Measurements from ENCODE around the gene SIK2.

GRCh38 chr11:111765320-111765983 lies 163.2 kb downstream of the SIK2 start:
- peak; percentile 52; the same call in 1 of the 2 replicates for TF ChIP-seq EGR1 (IDR thresholded peaks at IDR 0.05; ENCODE audit: low read depth)
- TF ChIP-seq, protein P1, sequence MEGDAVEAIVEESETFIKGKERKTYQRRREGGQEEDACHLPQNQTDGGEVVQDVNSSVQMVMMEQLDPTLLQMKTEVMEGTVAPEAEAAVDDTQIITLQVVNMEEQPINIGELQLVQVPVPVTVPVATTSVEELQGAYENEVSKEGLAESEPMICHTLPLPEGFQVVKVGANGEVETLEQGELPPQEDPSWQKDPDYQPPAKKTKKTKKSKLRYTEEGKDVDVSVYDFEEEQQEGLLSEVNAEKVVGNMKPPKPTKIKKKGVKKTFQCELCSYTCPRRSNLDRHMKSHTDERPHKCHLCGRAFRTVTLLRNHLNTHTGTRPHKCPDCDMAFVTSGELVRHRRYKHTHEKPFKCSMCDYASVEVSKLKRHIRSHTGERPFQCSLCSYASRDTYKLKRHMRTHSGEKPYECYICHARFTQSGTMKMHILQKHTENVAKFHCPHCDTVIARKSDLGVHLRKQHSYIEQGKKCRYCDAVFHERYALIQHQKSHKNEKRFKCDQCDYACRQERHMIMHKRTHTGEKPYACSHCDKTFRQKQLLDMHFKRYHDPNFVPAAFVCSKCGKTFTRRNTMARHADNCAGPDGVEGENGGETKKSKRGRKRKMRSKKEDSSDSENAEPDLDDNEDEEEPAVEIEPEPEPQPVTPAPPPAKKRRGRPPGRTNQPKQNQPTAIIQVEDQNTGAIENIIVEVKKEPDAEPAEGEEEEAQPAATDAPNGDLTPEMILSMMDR (IDR thresholded peaks at IDR 0.05 in 2 of 3, conservative IDR thresholded peaks at IDR 0.05 in 1 of 3; ENCODE audit: borderline replicate concordance in 1 of 3, insufficient read depth in 1 of 3, low read depth in 2 of 3, low read length in 2 of 3), result no peak
- no peak for TF ChIP-seq POLR2AphosphoS5 (IDR thresholded peaks at IDR 0.05; ENCODE audit: low read depth, low read length)
- TF ChIP-seq POLR2A (IDR thresholded peaks at IDR 0.05; ENCODE audit: borderline replicate concordance, extremely low read depth, insufficient read depth, insufficient read length), result no peak
- TF ChIP-seq, protein P2, sequence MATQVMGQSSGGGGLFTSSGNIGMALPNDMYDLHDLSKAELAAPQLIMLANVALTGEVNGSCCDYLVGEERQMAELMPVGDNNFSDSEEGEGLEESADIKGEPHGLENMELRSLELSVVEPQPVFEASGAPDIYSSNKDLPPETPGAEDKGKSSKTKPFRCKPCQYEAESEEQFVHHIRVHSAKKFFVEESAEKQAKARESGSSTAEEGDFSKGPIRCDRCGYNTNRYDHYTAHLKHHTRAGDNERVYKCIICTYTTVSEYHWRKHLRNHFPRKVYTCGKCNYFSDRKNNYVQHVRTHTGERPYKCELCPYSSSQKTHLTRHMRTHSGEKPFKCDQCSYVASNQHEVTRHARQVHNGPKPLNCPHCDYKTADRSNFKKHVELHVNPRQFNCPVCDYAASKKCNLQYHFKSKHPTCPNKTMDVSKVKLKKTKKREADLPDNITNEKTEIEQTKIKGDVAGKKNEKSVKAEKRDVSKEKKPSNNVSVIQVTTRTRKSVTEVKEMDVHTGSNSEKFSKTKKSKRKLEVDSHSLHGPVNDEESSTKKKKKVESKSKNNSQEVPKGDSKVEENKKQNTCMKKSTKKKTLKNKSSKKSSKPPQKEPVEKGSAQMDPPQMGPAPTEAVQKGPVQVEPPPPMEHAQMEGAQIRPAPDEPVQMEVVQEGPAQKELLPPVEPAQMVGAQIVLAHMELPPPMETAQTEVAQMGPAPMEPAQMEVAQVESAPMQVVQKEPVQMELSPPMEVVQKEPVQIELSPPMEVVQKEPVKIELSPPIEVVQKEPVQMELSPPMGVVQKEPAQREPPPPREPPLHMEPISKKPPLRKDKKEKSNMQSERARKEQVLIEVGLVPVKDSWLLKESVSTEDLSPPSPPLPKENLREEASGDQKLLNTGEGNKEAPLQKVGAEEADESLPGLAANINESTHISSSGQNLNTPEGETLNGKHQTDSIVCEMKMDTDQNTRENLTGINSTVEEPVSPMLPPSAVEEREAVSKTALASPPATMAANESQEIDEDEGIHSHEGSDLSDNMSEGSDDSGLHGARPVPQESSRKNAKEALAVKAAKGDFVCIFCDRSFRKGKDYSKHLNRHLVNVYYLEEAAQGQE (IDR thresholded peaks at IDR 0.05; ENCODE audit: low read depth), result no peak
- TF ChIP-seq ELF1 (IDR thresholded peaks at IDR 0.05; ENCODE audit: borderline replicate concordance, low read depth), result no peak
- TF ChIP-seq EZH2 (IDR thresholded peaks at IDR 0.05), result no peak
- TF ChIP-seq SP1 (IDR thresholded peaks at IDR 0.05; ENCODE audit: low read depth), result no peak
- no peak for TF ChIP-seq CEBPB (IDR thresholded peaks at IDR 0.05; ENCODE audit: low read depth)

Measured in HCT116 (cell line).